ENCODE results near the gene E2F4.

- no peak for TF ChIP-seq SUZ12 (IDR thresholded peaks at IDR 0.05; ENCODE audit: extremely low read depth, insufficient read depth, insufficient read length)
- no peak for TF ChIP-seq YY1 (IDR thresholded peaks at IDR 0.05; ENCODE audit: insufficient read depth, insufficient read length)
- no peak for TF ChIP-seq ZNF274 (IDR thresholded peaks at IDR 0.05; ENCODE audit: low read depth, low read length)
Measured at GRCh38 chr16:67238278-67238575, 46.3 kb downstream of the E2F4 start.

Data from NT2/D1 (cell line).